ENCODE results near the gene EBP.

DNA sequence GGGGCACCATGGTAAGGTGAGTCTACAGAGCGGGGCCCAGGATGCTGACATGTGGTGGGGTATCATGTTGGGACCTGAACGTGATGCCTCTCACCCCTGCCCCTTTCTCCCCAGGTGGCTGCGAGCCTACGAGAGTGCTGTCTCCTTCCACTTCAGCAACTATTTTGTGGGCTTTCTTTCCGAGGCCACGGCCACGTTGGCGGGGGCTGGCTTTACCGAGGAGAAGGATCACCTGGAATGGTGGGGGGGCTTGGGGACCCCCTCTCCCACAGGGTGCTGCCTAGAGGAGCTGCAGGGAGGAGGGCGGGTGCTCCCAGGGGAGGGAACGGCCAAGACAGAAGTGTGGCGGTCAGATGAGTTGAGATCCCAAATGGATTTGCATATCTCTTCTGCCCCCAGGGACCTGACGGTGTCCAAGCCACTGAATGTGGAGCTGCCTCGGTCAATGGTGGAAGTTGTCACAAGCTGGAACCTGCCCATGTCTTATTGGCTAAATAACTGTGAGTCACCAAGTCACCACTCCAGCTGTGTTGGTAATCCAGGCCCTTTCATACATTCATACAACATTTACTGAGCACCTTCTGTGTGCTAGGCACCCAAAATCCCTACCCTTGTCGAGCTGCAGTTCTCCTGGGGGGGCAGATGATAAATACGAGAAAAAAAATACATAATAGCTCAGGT is 7.3 kb upstream of the EBP start:
- TF ChIP-seq, protein P1, sequence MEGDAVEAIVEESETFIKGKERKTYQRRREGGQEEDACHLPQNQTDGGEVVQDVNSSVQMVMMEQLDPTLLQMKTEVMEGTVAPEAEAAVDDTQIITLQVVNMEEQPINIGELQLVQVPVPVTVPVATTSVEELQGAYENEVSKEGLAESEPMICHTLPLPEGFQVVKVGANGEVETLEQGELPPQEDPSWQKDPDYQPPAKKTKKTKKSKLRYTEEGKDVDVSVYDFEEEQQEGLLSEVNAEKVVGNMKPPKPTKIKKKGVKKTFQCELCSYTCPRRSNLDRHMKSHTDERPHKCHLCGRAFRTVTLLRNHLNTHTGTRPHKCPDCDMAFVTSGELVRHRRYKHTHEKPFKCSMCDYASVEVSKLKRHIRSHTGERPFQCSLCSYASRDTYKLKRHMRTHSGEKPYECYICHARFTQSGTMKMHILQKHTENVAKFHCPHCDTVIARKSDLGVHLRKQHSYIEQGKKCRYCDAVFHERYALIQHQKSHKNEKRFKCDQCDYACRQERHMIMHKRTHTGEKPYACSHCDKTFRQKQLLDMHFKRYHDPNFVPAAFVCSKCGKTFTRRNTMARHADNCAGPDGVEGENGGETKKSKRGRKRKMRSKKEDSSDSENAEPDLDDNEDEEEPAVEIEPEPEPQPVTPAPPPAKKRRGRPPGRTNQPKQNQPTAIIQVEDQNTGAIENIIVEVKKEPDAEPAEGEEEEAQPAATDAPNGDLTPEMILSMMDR (IDR thresholded peaks at IDR 0.05), result no peak
- no peak for TF ChIP-seq POLR2AphosphoS5 (IDR thresholded peaks at IDR 0.05)

All from stomach (tissue), 4 donors.